Measurements from ENCODE around the gene AHCTF1.

Gene AHCTF1

GRCh38 chr1:246932366-246932700, 585 bp upstream of the AHCTF1 start:
- TF ChIP-seq CTCF (IDR thresholded peaks at IDR 0.05), result no peak

- TF ChIP-seq CTCF (IDR thresholded peaks at IDR 0.05), result no peak
Measured at GRCh38 chr1:246930830-246931548, 759 bp downstream of the AHCTF1 start.

- TF ChIP-seq CTCF (IDR thresholded peaks at IDR 0.05), result no peak
Measured at GRCh38 chr1:246925997-246926626, 5.6 kb downstream of the AHCTF1 start.

- no peak for TF ChIP-seq CTCF (IDR thresholded peaks at IDR 0.05)
Measured at GRCh38 chr1:246923900-246924299, 7.8 kb downstream of the AHCTF1 start.

GRCh38 chr1:246923482-246923881, 8.3 kb downstream of the AHCTF1 start:
- TF ChIP-seq CTCF (IDR thresholded peaks at IDR 0.05), result no peak

GRCh38 chr1:246921481-246921880, 10.3 kb downstream of the AHCTF1 start:
- TF ChIP-seq CTCF (IDR thresholded peaks at IDR 0.05), result no peak

- TF ChIP-seq CTCF (IDR thresholded peaks at IDR 0.05), result no peak
Measured at GRCh38 chr1:246919902-246920301, 11.8 kb downstream of the AHCTF1 start.

All from LNCAP (cell line).